B cell (primary cell): Measurements from ENCODE around the gene ASIC4. TPM values are rescaled to one million over a fixed set of nuclear protein-coding genes. Genes with fewer than 3 reads are reported as not detected.

ENCODE experiments used
- ATAC-seq: fragments of 200-7000 bp; cut with Tn5 transposase; one replicate; pipeline ENCODE4 v1.10.0; 2021; ENCODE audit warnings: low read depth, mild to moderate bottlenecking, moderate number of reproducible peaks, moderate library complexity
- CTCF ChIA-PET: fragments of 350-600 bp; sonication (Branson Sonifier 250); formaldehyde crosslinking; loops from one replicate; lab custom pipeline; 2021; ENCODE audit warnings: antibody characterized with exemption, inconsistent platforms; lab: Charles Lee
- POLR2A ChIA-PET: fragments of 350-600 bp; sonication (Branson Sonifier 250); formaldehyde crosslinking; loops from one replicate; lab custom pipeline; 2021; ENCODE audit warnings: antibody characterized with exemption; lab: Charles Lee
- DNase-seq: peaks from one replicate; pipeline ENCODE4 v3.0.0; 2013
- H2AFZ ChIP-seq: 2 replicates; pipeline ENCODE4 v1.6.1; 2012; ENCODE audit warnings: mild to moderate bottlenecking, low read depth, low read length; ENCODE audit not compliant: insufficient read depth, poor library complexity, severe bottlenecking
- H3K27ac ChIP-seq, 2 donors: 1 replicate in 1 of 2; 2 replicates in 1 of 2; pipeline ENCODE4 v1.5.1; 2012 to 2013; ENCODE audit warnings: low read length in 2 of 2, mild to moderate bottlenecking in 2 of 2, moderate library complexity in 1 of 2
- H3K27me3 ChIP-seq, 4 experiments: fragments of 200-600 bp in 1 of 4; sonication (generic) in 1 of 4; replicated peaks in 1 of 4; 1 replicate in 2 of 4; 2 replicates in 2 of 4; pipeline versions ENCODE4 v1.6.1 to v1.7.0; 2013 to 2016; ENCODE audit warnings: low read length in 3 of 4, mild to moderate bottlenecking in 2 of 4, mixed read lengths in 1 of 4, moderate library complexity in 1 of 4; ENCODE audit not compliant: insufficient read depth in 4 of 4, control insufficient read depth in 3 of 4; ENCODE audit errors: control extremely low read depth in 1 of 4
- H3K36me3 ChIP-seq, 2 experiments: replicated peaks in 1 of 2; 1 replicate in 1 of 2; 2 replicates in 1 of 2; pipeline versions ENCODE4 v1.6.1 to v1.7.1; 2013; ENCODE audit warnings: low read length in 1 of 2; ENCODE audit not compliant: insufficient read depth in 2 of 2, control insufficient read depth in 1 of 2; ENCODE audit errors: control extremely low read depth in 1 of 2, extremely low read depth in 1 of 2
- H3K4me1 ChIP-seq, 2 donors: fragments of 200-600 bp in 1 of 2; sonication (generic) in 1 of 2; 1 replicate in 1 of 2; 2 replicates in 1 of 2; pipeline versions ENCODE4 v1.5.1 to v1.6.1; 2013 to 2017; ENCODE audit warnings: low read length in 2 of 2; ENCODE audit not compliant: control insufficient read depth in 2 of 2, insufficient read depth in 2 of 2
- H3K4me2 ChIP-seq: replicated peaks from 2 replicates; pipeline ENCODE3; 2012; ENCODE audit warnings: mild to moderate bottlenecking, low read depth, low read length; ENCODE audit not compliant: poor library complexity, severe bottlenecking
- H3K4me3 ChIP-seq, 5 experiments: fragments of 200-600 bp in 1 of 5; sonication (generic) in 1 of 5; 1 replicate in 3 of 5; 2 replicates in 2 of 5; pipeline versions ENCODE4 v1.5.1 to v1.7.0; 2011 to 2016; ENCODE audit warnings: low read length in 4 of 5, mild to moderate bottlenecking in 4 of 5, low read depth in 2 of 5, control low read depth in 1 of 5, moderate library complexity in 1 of 5; ENCODE audit not compliant: insufficient read depth in 1 of 5; ENCODE audit errors: control extremely low read depth in 1 of 5, extremely low read depth in 1 of 5
- H3K79me2 ChIP-seq: fragments of 200-600 bp; sonication (generic); one replicate; pipeline ENCODE4 v1.6.0; 2016; ENCODE audit warnings: low read length; ENCODE audit not compliant: control insufficient read depth, insufficient read depth
- H3K9ac ChIP-seq: fragments of 200-600 bp; sonication (generic); 2 replicates; pipeline ENCODE4 v1.6.1; 2017; ENCODE audit warnings: mild to moderate bottlenecking, low read length, moderate library complexity
- H3K9me3 ChIP-seq, 3 donors: one replicate each; pipeline versions ENCODE4 v1.6.1 to v1.7.1; 2013; ENCODE audit warnings: low read length in 2 of 3; ENCODE audit not compliant: control insufficient read depth in 2 of 3, insufficient read depth in 1 of 3; ENCODE audit errors: control extremely low read depth in 1 of 3
- H4K20me1 ChIP-seq: 2 replicates; pipeline ENCODE4 v1.6.0; 2012; ENCODE audit warnings: mild to moderate bottlenecking, low read length; ENCODE audit not compliant: insufficient read depth, control insufficient read depth, poor library complexity, severe bottlenecking
- H3K27ac Mint-ChIP-seq: one replicate; pipeline ENCODE4 v1.8.0; 2021; ENCODE audit warnings: mixed read lengths
- H3K27me3 Mint-ChIP-seq: one replicate; pipeline ENCODE4 v1.8.0; 2021; ENCODE audit warnings: mixed read lengths
- H3K4me1 Mint-ChIP-seq: one replicate; pipeline ENCODE4 v1.8.0; 2021; ENCODE audit warnings: mixed read lengths
- H3K4me3 Mint-ChIP-seq: one replicate; pipeline ENCODE4 v1.8.0; 2021; ENCODE audit warnings: mixed read lengths
- H3K9me3 Mint-ChIP-seq: one replicate; pipeline ENCODE4 v1.8.0; 2022; ENCODE audit warnings: mixed read lengths; ENCODE audit not compliant: insufficient read depth
- EZH2 ChIP-seq: IDR thresholded peaks from 2 replicates; pipeline ENCODE4 v1.6.1; 2012; ENCODE audit warnings: borderline replicate concordance, low read depth, mild to moderate bottlenecking, moderate library complexity, low read length; ENCODE audit not compliant: insufficient read depth, poor library complexity, severe bottlenecking
- WGBS: methylation state at CpG from one replicate; pipeline ENCODE4 v1.1.5; 2013; ENCODE audit warnings: missing lambda C conversion rate; ENCODE audit not compliant: insufficient coverage; 5-methylcytosine and 5-hydroxymethylcytosine counted together
- intact Hi-C: fragments of 100-400 bp; cut with micrococcal nuclease; formaldehyde crosslinking; loops from one replicate; pipeline ENCODE4 v1.10.0; 2022
- polyA plus RNA-seq: library from polyadenylated mRNA; depleted of rRNA; stranded (reverse); fragments of >200 nt; gene quantifications from 2 replicates; pipeline ENCODE4 v1.2.3, GENCODE V29; 2012
- total RNA-seq, 2 donors: library from RNA; stranded (reverse); fragments of 120-200 nt in 1 of 2; gene quantifications; 1 replicate in 1 of 2; 2 replicates in 1 of 2; pipeline versions ENCODE4 v1.2.3 to v1.2.4, GENCODE V29; 2013 to 2022
- TF ChIP-seq, protein P1 (sequence below): fragments of 200-600 bp; IDR thresholded peaks from one replicate; pipeline ENCODE4 v1.8.0; 2022; ENCODE audit warnings: antibody characterized with exemption, mild to moderate bottlenecking

Gene ASIC4
- total and polyA plus RNA-seq, 2 donors (not counting 1 experiment from before 2014, with no cell fraction given) = not detected

DNA sequence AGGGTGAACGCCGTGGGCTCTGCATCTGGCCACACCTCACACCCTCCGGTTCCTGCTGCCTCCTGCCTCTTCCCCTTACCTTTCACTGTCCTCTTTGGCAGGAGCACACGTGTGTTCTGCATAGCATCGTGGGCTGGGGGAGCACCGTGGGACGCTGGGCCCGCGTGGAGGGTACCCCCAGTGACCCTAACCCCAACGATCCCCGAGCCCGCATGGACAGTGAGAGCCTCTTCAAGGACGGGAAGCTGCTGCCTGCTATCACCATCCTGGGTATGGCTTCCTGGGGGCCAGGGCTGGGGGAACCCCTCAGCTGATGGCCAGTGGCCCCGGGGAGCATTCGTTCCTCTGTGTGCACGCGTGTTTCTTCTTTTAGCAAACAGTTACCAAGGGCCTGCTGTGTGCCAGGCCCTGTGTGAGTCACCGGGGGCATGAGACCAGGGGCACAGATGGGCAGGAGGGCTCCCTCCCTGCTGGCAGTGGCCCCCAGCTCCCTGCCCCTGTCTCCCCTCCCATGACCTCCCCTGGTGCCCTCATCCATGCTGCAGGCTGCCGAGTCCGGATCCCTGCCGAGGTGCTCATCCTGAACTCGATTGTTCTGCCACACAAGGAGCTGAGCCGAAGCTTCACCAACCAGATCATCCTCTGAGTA lies 8.0 kb upstream of the ASIC4 start:
- no peak overlapping the region for H2AFZ ChIP-seq
- H3K4me1 Mint-ChIP-seq = peaks cover 19% of the 10 kb centered on the region
- intact Hi-C loops = no loop called here
- WGBS = 96% methylated on average over 23 of the region's 23 CpGs
- CTCF ChIA-PET = interaction anchor here (1.0 kb wide), 1 partner anchor 11 kb away, joined by 3 read pairs; a partner anchor contains a TSS
- no peak overlapping the region for H3K4me3 ChIP-seq
- POLR2A ChIA-PET = no interaction called here
- H3K9ac ChIP-seq = no peak overlapping the region
- peaks cover 0 to 32% (median 10%) of the 10 kb centered on the region in 4 experiments for H3K27me3 ChIP-seq
- H3K36me3 ChIP-seq = peaks cover 0 to 32% of the 10 kb centered on the region in 2 experiments
- no peak for DNase-seq
- no peak overlapping the region for H3K4me3 Mint-ChIP-seq
- peaks cover 24% of the 10 kb centered on the region for H3K27me3 Mint-ChIP-seq
- no peak overlapping the region for H3K4me2 ChIP-seq
- H3K27ac Mint-ChIP-seq = no peak overlapping the region
- H3K4me1 ChIP-seq = peaks cover 15 to 20% of the 10 kb centered on the region in 2 donors
- no peaks in the 10 kb centered on the region for H3K9me3 Mint-ChIP-seq
- no peaks in the 10 kb centered on the region for H4K20me1 ChIP-seq
- H3K79me2 ChIP-seq = no peaks in the 10 kb centered on the region
- H3K9me3 ChIP-seq = peaks cover 0 to 13% (median 0%) of the 10 kb centered on the region in 3 donors
- no peak overlapping the region for H3K27ac ChIP-seq
- TF ChIP-seq EZH2 = no peak
- TF ChIP-seq, protein P1, sequence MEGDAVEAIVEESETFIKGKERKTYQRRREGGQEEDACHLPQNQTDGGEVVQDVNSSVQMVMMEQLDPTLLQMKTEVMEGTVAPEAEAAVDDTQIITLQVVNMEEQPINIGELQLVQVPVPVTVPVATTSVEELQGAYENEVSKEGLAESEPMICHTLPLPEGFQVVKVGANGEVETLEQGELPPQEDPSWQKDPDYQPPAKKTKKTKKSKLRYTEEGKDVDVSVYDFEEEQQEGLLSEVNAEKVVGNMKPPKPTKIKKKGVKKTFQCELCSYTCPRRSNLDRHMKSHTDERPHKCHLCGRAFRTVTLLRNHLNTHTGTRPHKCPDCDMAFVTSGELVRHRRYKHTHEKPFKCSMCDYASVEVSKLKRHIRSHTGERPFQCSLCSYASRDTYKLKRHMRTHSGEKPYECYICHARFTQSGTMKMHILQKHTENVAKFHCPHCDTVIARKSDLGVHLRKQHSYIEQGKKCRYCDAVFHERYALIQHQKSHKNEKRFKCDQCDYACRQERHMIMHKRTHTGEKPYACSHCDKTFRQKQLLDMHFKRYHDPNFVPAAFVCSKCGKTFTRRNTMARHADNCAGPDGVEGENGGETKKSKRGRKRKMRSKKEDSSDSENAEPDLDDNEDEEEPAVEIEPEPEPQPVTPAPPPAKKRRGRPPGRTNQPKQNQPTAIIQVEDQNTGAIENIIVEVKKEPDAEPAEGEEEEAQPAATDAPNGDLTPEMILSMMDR = no peak
- ATAC-seq = no peak

DNA sequence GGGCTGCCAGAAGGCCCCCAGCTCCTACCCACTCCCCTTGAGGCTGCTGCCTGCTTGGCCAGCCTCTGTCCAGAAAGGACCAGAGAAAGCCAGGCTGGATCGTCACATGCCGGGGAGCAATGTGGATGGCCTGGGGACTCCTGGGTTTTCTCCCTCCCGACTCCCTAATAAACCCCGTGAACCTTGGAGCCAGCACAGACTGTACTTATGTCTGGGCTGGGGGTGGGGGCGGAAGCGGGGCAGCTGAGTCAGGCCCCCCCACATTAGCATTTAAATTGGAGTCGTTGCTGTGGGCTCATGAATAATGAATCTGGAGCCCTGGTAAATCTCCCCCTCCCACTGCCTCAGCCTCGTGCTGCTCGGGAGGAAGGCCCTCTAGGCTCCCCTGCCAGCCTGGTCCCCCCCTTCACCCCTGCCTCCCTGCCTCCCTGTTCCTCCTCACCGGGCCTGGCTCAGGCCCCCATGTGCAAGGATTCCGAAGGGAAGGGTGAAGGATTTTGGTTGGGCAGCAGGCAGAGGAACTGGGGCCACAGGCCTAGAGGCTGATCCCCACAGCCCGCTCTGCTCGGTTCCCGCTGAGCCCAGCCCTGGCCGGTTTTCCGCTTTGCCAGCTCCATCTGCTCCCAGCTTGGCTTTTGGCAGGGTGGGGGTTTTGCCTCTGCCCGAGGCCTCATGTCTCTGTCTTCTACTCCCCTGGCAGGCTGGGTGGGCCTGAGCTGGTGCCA lies 7.3 kb upstream of the ASIC4 start:
- CTCF ChIA-PET = interaction anchor here (1.0 to 1.4 kb wide), 3 partner anchors 11 to 105 kb away, joined by 3 to 4 read pairs (median 3); a partner anchor contains a TSS
- peaks cover 15 to 22% of the 10 kb centered on the region in 2 donors for H3K4me1 ChIP-seq
- no peak for ATAC-seq
- H3K4me2 ChIP-seq = no peak overlapping the region
- intact Hi-C loops = no loop called here
- H3K27ac Mint-ChIP-seq = no peak overlapping the region
- no peak overlapping the region for H3K9ac ChIP-seq
- WGBS = 97% methylated on average over 10 of the region's 17 CpGs
- H3K4me1 Mint-ChIP-seq = peaks cover 19% of the 10 kb centered on the region
- peaks cover 0 to 38% (median 11%) of the 10 kb centered on the region in 4 experiments for H3K27me3 ChIP-seq
- peaks cover 29% of the 10 kb centered on the region for H3K27me3 Mint-ChIP-seq
- H2AFZ ChIP-seq = no peak overlapping the region
- POLR2A ChIA-PET = no interaction called here
- TF ChIP-seq EZH2 = no peak
- TF ChIP-seq, protein P1 = no peak
- H3K36me3 ChIP-seq = peaks cover 0 to 28% of the 10 kb centered on the region in 2 experiments
- H3K9me3 Mint-ChIP-seq = no peaks in the 10 kb centered on the region
- no peaks in the 10 kb centered on the region for H3K79me2 ChIP-seq
- H3K27ac ChIP-seq = no peak overlapping the region
- peaks cover 0 to 15% (median 0%) of the 10 kb centered on the region in 3 donors for H3K9me3 ChIP-seq
- no peak for DNase-seq
- H4K20me1 ChIP-seq = no peaks in the 10 kb centered on the region
- H3K4me3 ChIP-seq = no peak overlapping the region
- H3K4me3 Mint-ChIP-seq = no peak overlapping the region
